ENCODE measurements around the gene PLCD1.

The PLCD1 gene

GRCh38 chr3:38016847-38017444, 12.5 kb downstream of the PLCD1 start:
- no peak for DNase-seq (ENCODE audit: low read depth)

DNA sequence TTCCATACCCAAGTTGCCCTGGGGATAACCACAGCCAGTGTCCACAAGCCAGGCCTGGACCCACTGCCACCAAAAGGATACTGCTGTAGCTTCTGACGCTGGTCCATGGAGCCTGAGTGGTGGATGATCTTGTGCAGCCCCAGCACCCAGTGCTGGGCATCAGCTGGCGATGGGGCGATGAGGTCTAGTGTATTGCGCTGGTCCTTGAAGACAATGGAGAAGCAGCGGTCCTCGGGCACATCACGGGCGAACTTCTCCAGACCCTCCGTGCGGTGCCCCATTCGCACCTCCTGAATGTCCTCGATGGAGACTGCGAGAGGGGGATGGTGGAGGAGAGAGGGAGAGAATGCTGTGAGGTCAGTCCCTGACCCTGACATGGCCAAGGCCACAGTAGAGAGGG, 13.0 kb downstream of the PLCD1 start:
- DNase-seq (ENCODE audit: low read depth) = no peak

DNA sequence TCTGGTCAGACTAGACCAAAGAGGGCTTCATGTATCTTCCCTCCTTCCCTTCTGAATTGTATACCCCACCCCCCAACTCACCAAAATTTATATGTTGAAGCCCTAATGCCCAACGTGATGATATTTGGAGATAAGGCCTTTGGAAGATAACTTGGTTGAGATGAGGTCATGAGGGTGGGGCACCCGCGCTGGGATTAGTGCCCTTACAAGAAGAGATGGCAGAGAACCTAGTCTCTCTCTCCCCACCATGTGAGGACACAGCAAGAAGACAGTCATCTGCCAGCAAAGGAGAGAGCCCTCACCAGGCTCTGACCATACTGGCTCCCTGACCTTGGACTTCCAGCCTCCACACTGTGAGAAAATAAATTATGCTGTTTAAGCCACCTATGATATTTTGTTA, 13.5 kb downstream of the PLCD1 start:
- no peak for DNase-seq (ENCODE audit: low read depth)

GRCh38 chr3:38015485-38015884, 14.0 kb downstream of the PLCD1 start:
- no peak for DNase-seq (ENCODE audit: low read depth)

- no peak for DNase-seq (ENCODE audit: low read depth)
These were observed 18.3 kb downstream of the PLCD1 start for GRCh38 chr3:38011111-38011510.

GRCh38 chr3:38009807-38010591, 19.4 kb downstream of the PLCD1 start:
- no peak for DNase-seq (ENCODE audit: low read depth)

- DNase-seq (ENCODE audit: low read depth) = no peak
These were observed 20.4 kb downstream of the PLCD1 start for GRCh38 chr3:38008971-38009580.

DNA sequence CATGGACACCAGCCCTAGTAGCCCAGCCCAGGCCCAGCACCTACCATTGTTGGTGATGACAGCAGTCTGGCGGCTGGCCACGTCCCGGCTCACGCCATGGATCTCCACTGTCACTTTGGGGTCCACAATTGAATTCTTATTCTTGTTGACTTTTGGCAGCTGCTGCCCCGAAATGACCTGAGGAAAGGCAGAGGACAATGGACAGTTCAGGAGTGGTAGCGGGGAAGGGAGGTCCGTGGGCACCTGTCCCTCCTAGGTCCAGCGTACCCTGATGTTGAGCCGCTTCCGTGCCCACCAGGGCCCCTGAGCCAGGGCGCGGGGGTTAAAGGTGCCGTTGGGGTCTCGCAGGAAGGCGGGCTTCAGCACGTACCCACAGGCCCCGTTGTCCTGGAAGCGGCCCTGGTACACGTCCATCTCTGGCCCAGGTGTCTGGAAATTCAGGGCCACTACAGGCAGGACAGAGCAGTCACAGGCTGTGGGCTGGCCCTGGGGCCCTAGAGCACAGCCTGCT, 21.2 kb downstream of the PLCD1 start:
- no peak for DNase-seq (ENCODE audit: low read depth)

DNA sequence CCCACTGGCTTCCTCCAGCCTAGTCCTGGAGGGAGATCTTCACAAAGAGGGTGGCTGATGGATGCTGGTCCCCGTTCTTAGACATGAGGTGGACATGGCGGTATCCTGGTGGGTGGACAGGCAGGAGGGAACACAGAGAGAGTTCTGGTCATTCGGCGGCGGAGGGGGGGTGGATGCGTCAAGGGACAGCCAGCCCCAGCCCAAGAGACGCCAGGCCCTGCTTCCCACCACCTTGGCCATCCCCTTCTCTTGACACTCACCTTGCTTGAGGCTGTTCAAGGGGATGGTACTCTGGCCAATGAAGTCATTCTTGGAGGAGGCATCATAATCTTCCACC, 21.7 kb downstream of the PLCD1 start:
- DNase-seq (ENCODE audit: low read depth) = no peak

- no peak for DNase-seq (ENCODE audit: low read depth)
These were observed 22.9 kb downstream of the PLCD1 start for GRCh38 chr3:38006445-38006995.

DNA sequence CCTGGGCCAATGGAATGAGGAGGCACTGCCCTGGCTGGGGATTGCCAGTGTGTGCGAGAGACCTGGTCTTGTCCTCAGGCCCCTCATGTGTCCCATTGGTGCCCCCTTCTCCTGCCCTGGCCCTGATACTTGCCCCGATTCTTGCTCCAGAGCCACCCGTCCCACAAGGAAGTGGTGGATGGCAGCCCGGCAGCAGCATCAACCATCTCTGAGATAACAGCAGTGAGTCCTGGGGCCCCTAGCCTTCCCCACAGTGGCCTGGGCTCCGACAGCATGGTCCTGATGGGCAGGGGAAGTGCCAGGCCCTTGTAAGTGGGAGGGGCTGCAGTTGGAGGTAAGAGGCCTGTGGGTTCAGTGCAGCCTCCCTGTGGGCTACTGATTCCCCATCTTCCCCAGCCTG, 23.4 kb downstream of the PLCD1 start:
- no peak for DNase-seq (ENCODE audit: low read depth)

GRCh38 chr3:38005076-38006020, 24.1 kb downstream of the PLCD1 start:
- DNase-seq (ENCODE audit: low read depth) = no peak

DNA sequence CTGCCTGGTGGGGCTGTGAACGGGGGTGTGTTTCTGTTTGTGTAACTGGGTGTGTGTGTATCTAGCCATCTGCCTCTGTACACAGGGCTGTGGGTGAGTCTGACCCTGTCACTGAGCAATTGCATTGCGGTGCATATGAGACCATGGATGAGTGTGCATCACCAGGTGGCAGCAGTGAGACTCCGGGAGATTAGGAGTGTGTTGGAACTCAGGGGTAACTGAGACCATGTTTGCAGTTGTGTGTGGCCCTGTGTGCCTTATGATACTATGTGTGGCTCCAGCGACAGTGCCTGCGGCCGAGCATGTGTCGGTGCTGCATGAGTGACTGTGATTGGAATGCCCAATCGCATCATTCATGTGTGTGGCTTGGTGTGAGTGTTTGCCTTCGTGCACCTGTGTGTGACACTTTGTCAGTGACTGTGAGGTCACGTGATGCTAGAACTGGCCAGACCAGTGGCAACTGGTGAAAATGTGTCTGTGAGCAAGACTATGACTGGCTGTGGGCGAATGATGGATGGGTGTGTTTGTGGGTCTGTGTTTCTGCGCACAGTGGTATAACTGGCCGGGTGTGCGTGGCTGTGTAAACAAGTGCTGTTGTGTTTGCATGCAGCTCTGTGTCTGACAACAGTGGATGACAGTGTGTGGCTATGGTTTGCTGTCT, 24.9 kb downstream of the PLCD1 start:
- no peak for DNase-seq (ENCODE audit: low read depth)

- no peak for DNase-seq (ENCODE audit: low read depth)
These were observed 25.5 kb downstream of the PLCD1 start for GRCh38 chr3:38003817-38004414.

GRCh38 chr3:38003371-38003816, 26.0 kb downstream of the PLCD1 start:
- DNase-seq (ENCODE audit: low read depth) = no peak

GRCh38 chr3:38002940-38003339, 26.5 kb downstream of the PLCD1 start:
- no peak for DNase-seq (ENCODE audit: low read depth)

DNA sequence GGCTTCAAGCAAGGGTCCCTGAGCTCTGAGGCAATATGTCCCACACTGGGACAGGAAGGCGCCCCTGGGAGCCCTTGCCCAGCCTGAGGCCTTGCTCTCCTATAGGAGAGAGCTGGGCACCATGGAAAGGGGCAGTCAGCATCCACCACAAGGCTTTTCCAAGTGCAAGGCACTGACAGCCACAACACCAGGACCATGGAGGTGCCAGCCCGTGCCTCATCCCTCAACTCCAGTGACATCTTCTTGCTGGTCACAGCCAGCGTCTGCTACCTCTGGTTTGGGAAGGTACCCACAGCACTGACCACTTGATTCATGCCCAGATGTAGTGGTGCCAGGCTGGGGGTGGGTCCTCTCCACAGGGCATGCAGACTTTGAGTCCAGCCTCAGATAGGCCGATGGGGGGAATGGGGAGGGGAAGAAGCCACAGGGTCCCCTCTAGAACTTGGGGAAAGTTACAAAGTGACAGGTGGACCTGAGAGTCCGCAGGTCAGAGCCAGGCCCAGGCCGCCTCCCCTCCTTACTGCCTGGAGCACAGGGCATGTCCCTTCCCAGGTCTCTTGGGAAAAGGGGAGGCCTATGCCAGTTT, 27.1 kb downstream of the PLCD1 start:
- DNase-seq (ENCODE audit: low read depth) = no peak

- DNase-seq (ENCODE audit: low read depth) = no peak
These were observed 27.9 kb downstream of the PLCD1 start for GRCh38 chr3:38001456-38002081.

- DNase-seq (ENCODE audit: low read depth) = no peak
These were observed 28.4 kb downstream of the PLCD1 start for GRCh38 chr3:38000965-38001455.
